Measurements from ENCODE around the gene C11orf24.
"Not testable (repeated sequence)": the region's sequence is repeated elsewhere in the genome, so short reads cannot be mapped to it uniquely, and the experiment has no call there.

C11orf24 gene

GRCh38 chr11:68251765-68252164 is 20.0 kb downstream of the C11orf24 start:
- Histone ChIP-seq H3K9ac (ENCODE audit: low read length) (no peak overlapping the region), H4K91ac (ENCODE audit: low read length) (no peak overlapping the region), H2BK12ac (ENCODE audit: low read length in 2 of 2) (no peak overlapping the region), H3K14ac (ENCODE audit: low read length in 2 of 2) (no peak overlapping the region), H3K27me3 (ENCODE audit: control insufficient read depth in 1 of 2, insufficient read depth in 1 of 2, low read length in 2 of 2) (no peaks in the 10 kb centered on the region), H2BK15ac (ENCODE audit: low read depth, poor library complexity, severe bottlenecking) (no peak overlapping the region), H3K4me1 (ENCODE audit: control insufficient read depth, insufficient read depth, low read depth, low read length) (peaks cover 12% of the 10 kb centered on the region), H3K9me3 (ENCODE audit: control insufficient read depth, low read length) (no peaks in the 10 kb centered on the region), H3K4me2 (ENCODE audit: low read length, poor library complexity, severe bottlenecking) (no peak overlapping the region), H3K23ac (ENCODE audit: low read length in 2 of 2) (no peak overlapping the region), H3K4ac (ENCODE audit: low read depth in 1 of 2, low read length in 2 of 2) (no peak overlapping the region), H3K27ac (ENCODE audit: low read length, poor library complexity, severe bottlenecking) (no peak overlapping the region), H2AK5ac (ENCODE audit: low read length, severe bottlenecking) (no peak overlapping the region), H3K18ac (ENCODE audit: low read depth in 1 of 2, low read length in 2 of 2) (no peak overlapping the region), H2AFZ (ENCODE audit: low read depth, low read length) (no peak overlapping the region), H4K8ac (ENCODE audit: low read length) (no peak overlapping the region), H3K4me3 (ENCODE audit: insufficient read depth in 1 of 2, low read depth in 1 of 2, low read length in 2 of 2) (no peak overlapping the region), H3K36me3 (ENCODE audit: control insufficient read depth in 1 of 2, insufficient read depth in 2 of 2, low read depth in 1 of 2, low read length in 2 of 2) (no peaks in the 10 kb centered on the region), H3K79me1 (replicated peaks; ENCODE audit: low read length, poor library complexity, severe bottlenecking) (no peaks in the 10 kb centered on the region), H2BK120ac (ENCODE audit: low read depth, low read length) (no peak overlapping the region), H2BK5ac (ENCODE audit: low read depth, low read length, poor library complexity, severe bottlenecking) (no peak overlapping the region)
- no peak for DNase-seq
- WGBS = 94% methylated on average over 3 of the region's 3 CpGs

DNA sequence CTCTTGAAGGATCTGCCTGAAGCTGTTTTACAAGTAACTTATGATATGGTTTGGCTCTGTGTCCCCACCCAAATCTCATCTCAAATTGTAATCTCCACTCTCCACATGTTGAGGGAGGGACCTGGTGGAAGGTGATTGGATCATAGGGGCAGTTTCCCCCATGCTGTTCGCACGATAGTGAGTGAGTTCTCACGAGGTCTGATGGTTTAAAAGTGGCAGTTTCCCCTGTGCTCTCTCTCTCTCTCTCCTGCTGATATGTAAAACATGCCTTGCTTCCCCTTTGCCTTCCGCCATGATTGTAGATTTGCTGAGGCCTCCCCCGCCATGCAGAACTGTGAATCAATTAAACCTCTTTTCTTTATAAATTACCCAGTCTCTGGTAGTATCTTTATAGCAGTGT is 26.9 kb downstream of the C11orf24 start:
- H2BK5ac ChIP-seq (ENCODE audit: low read depth, low read length, poor library complexity, severe bottlenecking); H3K4me2 ChIP-seq (ENCODE audit: low read length, poor library complexity, severe bottlenecking); H2BK120ac ChIP-seq (ENCODE audit: low read depth, low read length); H4K91ac ChIP-seq (ENCODE audit: low read length); H3K27me3 ChIP-seq (ENCODE audit: control insufficient read depth in 1 of 2, insufficient read depth in 1 of 2, low read length in 2 of 2); H3K79me1 ChIP-seq (replicated peaks; ENCODE audit: low read length, poor library complexity, severe bottlenecking); H3K4ac ChIP-seq (ENCODE audit: low read depth in 1 of 2, low read length in 2 of 2); H3K18ac ChIP-seq (ENCODE audit: low read depth in 1 of 2, low read length in 2 of 2); H4K8ac ChIP-seq (ENCODE audit: low read length); H3K27ac ChIP-seq (ENCODE audit: low read length, poor library complexity, severe bottlenecking); H3K4me3 ChIP-seq (ENCODE audit: insufficient read depth in 1 of 2, low read depth in 1 of 2, low read length in 2 of 2); H3K4me1 ChIP-seq (ENCODE audit: control insufficient read depth, insufficient read depth, low read depth, low read length); H3K9ac ChIP-seq (ENCODE audit: low read length); H2BK15ac ChIP-seq (ENCODE audit: low read depth, poor library complexity, severe bottlenecking); H3K23ac ChIP-seq (ENCODE audit: low read length in 2 of 2); H3K36me3 ChIP-seq (ENCODE audit: control insufficient read depth in 1 of 2, insufficient read depth in 2 of 2, low read depth in 1 of 2, low read length in 2 of 2); H3K9me3 ChIP-seq (ENCODE audit: control insufficient read depth, low read length); H3K14ac ChIP-seq (ENCODE audit: low read length in 2 of 2); H2BK12ac ChIP-seq (ENCODE audit: low read length in 2 of 2); H2AK5ac ChIP-seq (ENCODE audit: low read length, severe bottlenecking); DNase-seq; H2AFZ ChIP-seq (ENCODE audit: low read depth, low read length): not testable (repeated sequence)
- WGBS = 40% methylated on average over 1 of the region's 5 CpGs

GRCh38 chr11:68243847-68244246 is 27.9 kb downstream of the C11orf24 start:
- not testable (repeated sequence) for H2BK5ac ChIP-seq (ENCODE audit: low read depth, low read length, poor library complexity, severe bottlenecking); H3K27ac ChIP-seq (ENCODE audit: low read length, poor library complexity, severe bottlenecking); H3K27me3 ChIP-seq (ENCODE audit: control insufficient read depth in 1 of 2, insufficient read depth in 1 of 2, low read length in 2 of 2); H4K8ac ChIP-seq (ENCODE audit: low read length); H2AK5ac ChIP-seq (ENCODE audit: low read length, severe bottlenecking); H3K14ac ChIP-seq (ENCODE audit: low read length in 2 of 2); H3K9me3 ChIP-seq (ENCODE audit: control insufficient read depth, low read length); H3K4ac ChIP-seq (ENCODE audit: low read depth in 1 of 2, low read length in 2 of 2); DNase-seq; H2BK15ac ChIP-seq (ENCODE audit: low read depth, poor library complexity, severe bottlenecking); H3K9ac ChIP-seq (ENCODE audit: low read length); H3K23ac ChIP-seq (ENCODE audit: low read length in 2 of 2); H3K4me2 ChIP-seq (ENCODE audit: low read length, poor library complexity, severe bottlenecking); H3K4me1 ChIP-seq (ENCODE audit: control insufficient read depth, insufficient read depth, low read depth, low read length); H3K18ac ChIP-seq (ENCODE audit: low read depth in 1 of 2, low read length in 2 of 2); H3K4me3 ChIP-seq (ENCODE audit: insufficient read depth in 1 of 2, low read depth in 1 of 2, low read length in 2 of 2); H4K91ac ChIP-seq (ENCODE audit: low read length); H3K36me3 ChIP-seq (ENCODE audit: control insufficient read depth in 1 of 2, insufficient read depth in 2 of 2, low read depth in 1 of 2, low read length in 2 of 2); H2BK12ac ChIP-seq (ENCODE audit: low read length in 2 of 2); H2AFZ ChIP-seq (ENCODE audit: low read depth, low read length); H2BK120ac ChIP-seq (ENCODE audit: low read depth, low read length); H3K79me1 ChIP-seq (replicated peaks; ENCODE audit: low read length, poor library complexity, severe bottlenecking)
- 100% methylated on average over 1 of the region's 1 CpG for WGBS

GRCh38 chr11:68242616-68243015 is 29.2 kb downstream of the C11orf24 start:
- H4K91ac ChIP-seq (ENCODE audit: low read length) = no peak overlapping the region

More at GRCh38 chr11:68242616-68243015, 29.2 kb downstream of the C11orf24 start:
- H3K9ac ChIP-seq (ENCODE audit: low read length) = no peak overlapping the region
- H4K8ac ChIP-seq (ENCODE audit: low read length) = no peak overlapping the region
- no peak overlapping the region for H2BK5ac ChIP-seq (ENCODE audit: low read depth, low read length, poor library complexity, severe bottlenecking)
- H2AFZ ChIP-seq (ENCODE audit: low read depth, low read length) = no peak overlapping the region
- no peaks in the 10 kb centered on the region for H3K36me3 ChIP-seq (ENCODE audit: control insufficient read depth in 1 of 2, insufficient read depth in 2 of 2, low read depth in 1 of 2, low read length in 2 of 2)
- no peaks in the 10 kb centered on the region for H3K79me1 ChIP-seq (replicated peaks; ENCODE audit: low read length, poor library complexity, severe bottlenecking)
- H3K9me3 ChIP-seq (ENCODE audit: control insufficient read depth, low read length) = no peaks in the 10 kb centered on the region
- H3K27me3 ChIP-seq (ENCODE audit: control insufficient read depth in 1 of 2, insufficient read depth in 1 of 2, low read length in 2 of 2) = no peaks in the 10 kb centered on the region
- H2BK12ac ChIP-seq (ENCODE audit: low read length in 2 of 2) = no peak overlapping the region
- no peak overlapping the region for H2BK15ac ChIP-seq (ENCODE audit: low read depth, poor library complexity, severe bottlenecking)
- no peak overlapping the region for H3K4me3 ChIP-seq (ENCODE audit: insufficient read depth in 1 of 2, low read depth in 1 of 2, low read length in 2 of 2)
- no peak overlapping the region for H3K4me2 ChIP-seq (ENCODE audit: low read length, poor library complexity, severe bottlenecking)
- H3K23ac ChIP-seq (ENCODE audit: low read length in 2 of 2) = no peak overlapping the region
- H3K18ac ChIP-seq (ENCODE audit: low read depth in 1 of 2, low read length in 2 of 2) = no peak overlapping the region
- H2AK5ac ChIP-seq (ENCODE audit: low read length, severe bottlenecking) = no peak overlapping the region
- H3K27ac ChIP-seq (ENCODE audit: low read length, poor library complexity, severe bottlenecking) = no peak overlapping the region
- no peak overlapping the region for H3K4ac ChIP-seq (ENCODE audit: low read depth in 1 of 2, low read length in 2 of 2)
- no peak overlapping the region for H2BK120ac ChIP-seq (ENCODE audit: low read depth, low read length)
- no CpG with 5 or more reads among the region's 2 CpGs for WGBS
- no peak for DNase-seq
- no peaks in the 10 kb centered on the region for H3K4me1 ChIP-seq (ENCODE audit: control insufficient read depth, insufficient read depth, low read depth, low read length)
- no peak overlapping the region for H3K14ac ChIP-seq (ENCODE audit: low read length in 2 of 2)
